IMR-90 (cell line): ENCODE data around the gene TMEM218. TPM values are rescaled to one million over a fixed set of nuclear protein-coding genes. Genes with fewer than 3 reads are reported as not detected.

Experiments used
- ATAC-seq: fragments of 200-7000 bp; cut with Tn5 transposase; 2 replicates; pipeline ENCODE4 v1.9.1; 2020; ENCODE audit warnings: low read depth, mild to moderate bottlenecking, moderate library complexity
- BruUV-seq: library from RNA; stranded (reverse); fragments of 400-500 nt; replicated peaks from 2 replicates; lab custom pipeline; 2021; lab: Mats Ljungman, UMichigan
- CTCF ChIA-PET: fragments of 300-600 bp; formaldehyde crosslinking; extraction: SDS; loops from one replicate; lab custom pipeline; 2021; ENCODE audit warnings: antibody characterized with exemption; lab: Yijun Ruan, JAX
- POLR2A ChIA-PET: fragments of 300-600 bp; sonication (Branson Sonifier 250); formaldehyde crosslinking; loops from one replicate; lab custom pipeline; 2022; ENCODE audit warnings: antibody characterized with exemption; ENCODE audit not compliant: unreplicated experiment; lab: Charles Lee
- DNase-seq: peaks from one replicate; pipeline ENCODE4 v3.0.0; 2013
- H2AFZ ChIP-seq: replicated peaks from 2 replicates; pipeline ENCODE3; 2013; ENCODE audit warnings: low read length, mild to moderate bottlenecking; ENCODE audit not compliant: poor library complexity
- H2AK5ac ChIP-seq: 2 replicates; pipeline ENCODE4 v1.6.1; 2013; ENCODE audit warnings: low read depth, low read length, inconsistent platforms
- H2AK9ac ChIP-seq: replicated peaks from 2 replicates; pipeline ENCODE3; 2013; ENCODE audit warnings: mild to moderate bottlenecking, low read depth, low read length, moderate library complexity; ENCODE audit not compliant: poor library complexity
- H2BK120ac ChIP-seq: 2 replicates; pipeline ENCODE4 v1.6.1; 2013; ENCODE audit warnings: low read depth, low read length, inconsistent platforms
- H2BK15ac ChIP-seq: 3 replicates; pipeline ENCODE4 v1.6.1; 2013; ENCODE audit warnings: low read depth, low read length, inconsistent platforms
- H2BK20ac ChIP-seq: 2 replicates; pipeline ENCODE4 v1.6.1; 2013; ENCODE audit warnings: low read depth, mild to moderate bottlenecking, inconsistent platforms, low read length, moderate library complexity
- H2BK5ac ChIP-seq: 2 replicates; pipeline ENCODE4 v1.6.1; 2013; ENCODE audit warnings: mild to moderate bottlenecking, low read depth, low read length, inconsistent platforms; ENCODE audit not compliant: poor library complexity, severe bottlenecking
- H3K14ac ChIP-seq: replicated peaks from 2 replicates; pipeline ENCODE4 v1.6.1; 2013; ENCODE audit warnings: low read depth, low read length, inconsistent platforms
- H3K18ac ChIP-seq: 2 replicates; pipeline ENCODE4 v1.6.1; 2013; ENCODE audit warnings: low read depth, low read length, control low read depth
- H3K23ac ChIP-seq: 2 replicates; pipeline ENCODE4 v1.6.1; 2013; ENCODE audit warnings: low read depth, low read length, inconsistent platforms
- H3K27ac ChIP-seq: 2 replicates; pipeline ENCODE4 v1.5.1; 2013; ENCODE audit warnings: mild to moderate bottlenecking, control low read depth, low read length; ENCODE audit not compliant: insufficient read depth
- H3K27me3 ChIP-seq: 2 replicates; pipeline ENCODE4 v1.6.1; 2013; ENCODE audit warnings: low read length; ENCODE audit not compliant: control insufficient read depth, insufficient read depth
- H3K36me3 ChIP-seq: 2 replicates; pipeline ENCODE4 v1.6.1; 2013; ENCODE audit warnings: low read length, mixed read lengths; ENCODE audit not compliant: control insufficient read depth, insufficient read depth
- H3K4ac ChIP-seq: 2 replicates; pipeline ENCODE4 v1.6.1; 2013; ENCODE audit warnings: low read depth, low read length, inconsistent platforms
- H3K4me1 ChIP-seq: 2 replicates; pipeline ENCODE4 v1.6.1; 2013; ENCODE audit warnings: low read length, mixed read lengths; ENCODE audit not compliant: control insufficient read depth, insufficient read depth
- H3K4me2 ChIP-seq: 2 replicates; pipeline ENCODE4 v1.6.1; 2013; ENCODE audit warnings: low read depth, mild to moderate bottlenecking, control low read depth, low read length, moderate library complexity
- H3K4me3 ChIP-seq: 2 replicates; pipeline ENCODE4 v1.5.1; 2013; ENCODE audit warnings: low read depth, mild to moderate bottlenecking, control low read depth, low read length, moderate library complexity; ENCODE audit not compliant: insufficient read depth
- H3K56ac ChIP-seq: 2 replicates; pipeline ENCODE4 v1.6.1; 2013; ENCODE audit warnings: low read length, inconsistent platforms; ENCODE audit not compliant: insufficient read depth; ENCODE audit errors: extremely low read depth
- H3K79me1 ChIP-seq, 2 experiments: 2 replicates each; pipeline ENCODE4 v1.6.1; 2013; ENCODE audit warnings: low read length in 2 of 2, inconsistent platforms in 1 of 2, low read depth in 1 of 2
- H3K9ac ChIP-seq: 2 replicates; pipeline ENCODE4 v1.6.1; 2013; ENCODE audit warnings: low read depth, low read length, control low read depth
- H3K9me1 ChIP-seq: 2 replicates; pipeline ENCODE4 v1.6.1; 2013; ENCODE audit warnings: low read length, inconsistent platforms; ENCODE audit not compliant: insufficient read depth
- H3K9me3 ChIP-seq: 2 replicates; pipeline ENCODE4 v1.6.1; 2013; ENCODE audit warnings: low read length; ENCODE audit not compliant: control insufficient read depth, insufficient read depth
- H4K20me1 ChIP-seq: 2 replicates; pipeline ENCODE4 v1.6.1; 2013; ENCODE audit warnings: low read length, inconsistent platforms; ENCODE audit not compliant: insufficient read depth
- H4K5ac ChIP-seq: 2 replicates; pipeline ENCODE4 v1.6.1; 2013; ENCODE audit warnings: mild to moderate bottlenecking, low read depth, low read length, control low read depth
- H4K8ac ChIP-seq, 2 experiments: 2 replicates each; pipeline ENCODE4 v1.6.1; 2013; ENCODE audit warnings: low read depth in 2 of 2, low read length in 2 of 2, control low read depth in 1 of 2, inconsistent platforms in 1 of 2
- H4K91ac ChIP-seq: 2 replicates; pipeline ENCODE4 v1.6.1; 2013; ENCODE audit warnings: low read depth, low read length, inconsistent platforms; ENCODE audit not compliant: insufficient read depth
- BHLHE40 ChIP-seq: fragments of 150-350 bp; IDR thresholded peaks from 2 replicates; pipeline ENCODE4 v1.6.1; 2016; ENCODE audit warnings: mild to moderate bottlenecking, low read depth, low read length
- CHD1 ChIP-seq: IDR thresholded peaks from 2 replicates; pipeline ENCODE4 v1.6.1; 2012; ENCODE audit warnings: low read depth, low read length, improper control_type of control experiment
- CTCF ChIP-seq: conservative IDR thresholded peaks from 2 replicates; pipeline ENCODE4 v1.5.1; 2012; ENCODE audit warnings: mild to moderate bottlenecking, low read depth, low read length, improper control_type of control experiment
- ELK1 ChIP-seq: fragments of 150-350 bp; IDR thresholded peaks from 2 replicates; pipeline ENCODE4 v1.6.1; 2016; ENCODE audit warnings: low read depth, mild to moderate bottlenecking, low read length, moderate library complexity, borderline replicate concordance
- MAZ ChIP-seq: IDR thresholded peaks from 2 replicates; pipeline ENCODE4 v1.6.1; 2012; ENCODE audit warnings: low read depth, mild to moderate bottlenecking, low read length, improper control_type of control experiment, moderate library complexity, borderline replicate concordance
- MXI1 ChIP-seq: IDR thresholded peaks from 2 replicates; pipeline ENCODE4 v1.6.1; 2012; ENCODE audit warnings: low read depth, mild to moderate bottlenecking, low read length, moderate library complexity, borderline replicate concordance
- NFE2L2 ChIP-seq: fragments of 150-350 bp; IDR thresholded peaks from 2 replicates; pipeline ENCODE4 v1.6.1; 2016; ENCODE audit warnings: low read depth, mild to moderate bottlenecking, low read length
- RAD21 ChIP-seq: IDR thresholded peaks from 2 replicates; pipeline ENCODE4 v1.6.1; 2012; ENCODE audit warnings: low read length, improper control_type of control experiment
- SMC3 ChIP-seq: fragments of 150-350 bp; IDR thresholded peaks from 2 replicates; pipeline ENCODE4 v1.6.1; 2016; ENCODE audit warnings: low read depth, mild to moderate bottlenecking, antibody characterized with exemption, low read length, moderate library complexity
- USF2 ChIP-seq: fragments of 150-350 bp; IDR thresholded peaks from 2 replicates; pipeline ENCODE4 v1.6.1; 2017; ENCODE audit warnings: mild to moderate bottlenecking, antibody characterized with exemption, low read length, low read depth
- WGBS, 2 experiments: methylation state at CpG; one replicate each; pipeline versions ENCODE4 v1.1.5 to v1.1.7; 2013; ENCODE audit warnings: missing lambda C conversion rate in 2 of 2; ENCODE audit not compliant: insufficient read length in 1 of 2; ENCODE audit errors: extremely low coverage in 2 of 2; 5-methylcytosine and 5-hydroxymethylcytosine counted together
- dilution Hi-C: fragments of 300-500 bp; cut with HindIII; formaldehyde crosslinking; loops from one replicate; pipeline ENCODE4 v1.14.3; 2018; ENCODE audit warnings: low sequenced_read_pairs; ENCODE audit not compliant: unreplicated experiment
- in situ Hi-C: fragments of 300-500 bp; cut with MboI; formaldehyde crosslinking; loops from 3 replicates; pipeline ENCODE4 v1.14.3; 2019; ENCODE audit warnings: low sequenced_read_pairs, inconsistent platforms, mixed read lengths
- intact Hi-C: fragments of 100-400 bp; cut with micrococcal nuclease; formaldehyde crosslinking; loops from 2 replicates; pipeline ENCODE4 v1.10.0; 2022
- polyA plus RNA-seq, 3 experiments: library from polyadenylated mRNA; depleted of rRNA; stranded (reverse); fragments of >200 nt; gene quantifications; 2 replicates each; pipeline ENCODE4 v1.2.3, GENCODE V29; 2012; ENCODE audit warnings: low replicate concordance in 1 of 3
- total RNA-seq: library from RNA; depleted of rRNA; stranded (reverse); fragments of >200 nt; gene quantifications from 2 replicates; pipeline ENCODE4 v1.2.3, GENCODE V29; 2012

TMEM218 gene
- total and polyA plus RNA-seq, 2 of the 4 experiments (the other 2 are of a cell fraction): 19.4 to 23.0 TPM

GRCh38 chr11:125129316-125129993 lies 18.0 kb upstream of the TMEM218 start:
- Histone ChIP-seq H3K36me3 (no peaks in the 10 kb centered on the region), H2AFZ (peak overlapping the region; percentile 2), H3K27me3 (no peaks in the 10 kb centered on the region), H3K27ac (peak overlapping the region; percentile 75; the same call in 1 of the 2 replicates), H3K4me2 (no peak overlapping the region; the same call in 1 of the 2 replicates), H3K9me3 (no peaks in the 10 kb centered on the region), H3K18ac (peak overlapping the region; percentile 48), H4K5ac (peak overlapping the region; percentile 67), H4K20me1 (no peaks in the 10 kb centered on the region), H3K9me1 (no peaks in the 10 kb centered on the region), H3K4me1 (peaks cover 14% of the 10 kb centered on the region; the same call in 1 of the 2 replicates), H3K9ac (no peak overlapping the region), H3K14ac (no peak overlapping the region), H3K79me1 (no peaks in the 10 kb centered on the region), H4K91ac (no peak overlapping the region), H2BK120ac (peak overlapping the region; percentile 36), H4K8ac (peak overlapping the region in 1 of 2 experiments; percentile 47; a peak in 1 of 4 replicates), H3K4me3 (no peak overlapping the region), H3K23ac (no peak overlapping the region), H2BK5ac (no peak overlapping the region), H2BK15ac (peak overlapping the region; percentile 17; the same call in 1 of the 3 replicates), H2BK20ac (peak overlapping the region; percentile 21; the same call in 1 of the 2 replicates), H3K56ac (no peak overlapping the region), H2AK5ac (no peak overlapping the region), H3K4ac (peak overlapping the region; percentile 53; the same call in 1 of the 2 replicates), H2AK9ac (no peak overlapping the region)
- ChIA-PET CTCF (interaction anchor here (2.1 kb wide), 1 partner anchor 13 kb away, joined by 8 read pairs; no protein-coding TSS in a partner anchor), POLR2A (no interaction called here)
- no peak for ATAC-seq
- WGBS, 2 experiments: 90% methylated on average over 14 of the region's 22 CpGs; no CpG with 5 or more reads in 1 of the 2 experiments
- in situ Hi-C loops: no loop called here
- no TSS peak for BruUV-seq
- intact Hi-C loops: no loop called here
- no peak for DNase-seq
- TF ChIP-seq CHD1 (no peak), USF2 (no peak), CTCF (no peak), MXI1 (no peak), ELK1 (no peak), SMC3 (no peak), MAZ (no peak), RAD21 (no peak), BHLHE40 (no peak), NFE2L2 (no peak)
- dilution Hi-C loops: no loop called here
